Measurements from ENCODE around the gene FZD1.

FZD1 gene

DNA sequence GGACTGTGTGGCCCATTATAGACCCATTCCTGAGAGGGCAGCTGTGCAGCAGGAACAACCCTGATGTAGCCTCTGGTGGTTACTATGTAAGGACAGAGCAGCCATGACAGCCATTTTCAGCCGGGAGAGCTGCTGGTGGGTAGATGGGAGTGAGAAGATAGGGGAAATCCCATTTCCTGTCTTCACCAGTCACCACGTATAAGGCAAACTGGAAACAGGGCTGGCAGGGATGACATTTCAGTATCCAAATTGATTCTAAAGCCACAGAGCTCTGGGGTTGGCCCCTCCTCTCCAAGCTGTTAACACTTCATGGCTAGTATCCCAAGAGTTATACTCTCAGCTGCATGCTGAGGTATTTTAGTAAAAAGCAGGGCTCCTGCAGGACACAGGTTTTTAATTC lies 15.2 kb upstream of the FZD1 start:
- TF ChIP-seq, protein P1, sequence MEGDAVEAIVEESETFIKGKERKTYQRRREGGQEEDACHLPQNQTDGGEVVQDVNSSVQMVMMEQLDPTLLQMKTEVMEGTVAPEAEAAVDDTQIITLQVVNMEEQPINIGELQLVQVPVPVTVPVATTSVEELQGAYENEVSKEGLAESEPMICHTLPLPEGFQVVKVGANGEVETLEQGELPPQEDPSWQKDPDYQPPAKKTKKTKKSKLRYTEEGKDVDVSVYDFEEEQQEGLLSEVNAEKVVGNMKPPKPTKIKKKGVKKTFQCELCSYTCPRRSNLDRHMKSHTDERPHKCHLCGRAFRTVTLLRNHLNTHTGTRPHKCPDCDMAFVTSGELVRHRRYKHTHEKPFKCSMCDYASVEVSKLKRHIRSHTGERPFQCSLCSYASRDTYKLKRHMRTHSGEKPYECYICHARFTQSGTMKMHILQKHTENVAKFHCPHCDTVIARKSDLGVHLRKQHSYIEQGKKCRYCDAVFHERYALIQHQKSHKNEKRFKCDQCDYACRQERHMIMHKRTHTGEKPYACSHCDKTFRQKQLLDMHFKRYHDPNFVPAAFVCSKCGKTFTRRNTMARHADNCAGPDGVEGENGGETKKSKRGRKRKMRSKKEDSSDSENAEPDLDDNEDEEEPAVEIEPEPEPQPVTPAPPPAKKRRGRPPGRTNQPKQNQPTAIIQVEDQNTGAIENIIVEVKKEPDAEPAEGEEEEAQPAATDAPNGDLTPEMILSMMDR (IDR thresholded peaks at IDR 0.05): no peak

- TF ChIP-seq, protein P1 (IDR thresholded peaks at IDR 0.05): no peak
Observed at GRCh38 chr7:91249506-91250233, 14.6 kb upstream of the FZD1 start.

DNA sequence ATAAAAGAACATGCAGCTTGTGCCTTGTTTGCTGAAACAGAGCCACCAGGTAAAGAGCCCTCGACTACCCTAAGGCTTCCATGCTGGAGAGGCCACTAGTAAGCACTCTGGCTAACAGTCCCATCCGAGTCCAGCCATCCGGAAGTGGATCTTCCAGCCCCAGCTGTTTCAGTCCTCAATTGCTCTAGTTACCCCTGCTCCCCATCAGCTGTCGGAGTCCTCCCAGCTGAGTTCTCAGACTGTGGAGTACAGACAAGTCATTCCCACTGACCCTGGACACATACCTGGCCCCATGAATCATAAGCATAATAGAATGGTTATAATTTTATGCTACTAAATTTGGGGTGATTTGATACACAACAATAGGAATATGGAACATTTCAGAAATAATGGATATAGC lies 13.5 kb upstream of the FZD1 start:
- TF ChIP-seq, protein P1 (IDR thresholded peaks at IDR 0.05): no peak

DNA sequence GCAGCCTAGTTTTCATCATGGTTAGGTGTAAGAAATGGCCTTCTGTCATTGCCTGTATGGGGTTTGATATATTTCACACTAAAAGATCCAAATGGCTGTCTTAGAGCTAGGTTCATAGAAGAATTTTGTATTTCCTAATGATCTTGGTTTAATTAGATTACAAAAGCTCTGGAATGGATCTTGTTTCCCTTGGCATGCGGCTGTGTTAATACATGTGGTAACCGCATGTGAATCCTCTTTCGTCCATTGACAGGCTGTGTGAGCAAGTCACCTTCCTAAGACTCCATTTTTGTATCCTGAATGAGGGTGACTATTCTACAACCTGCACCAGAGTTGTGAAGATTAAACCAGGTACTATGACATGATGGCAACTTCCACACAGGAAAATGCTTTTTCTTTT lies 12.4 kb upstream of the FZD1 start:
- TF ChIP-seq, protein P1 (IDR thresholded peaks at IDR 0.05): no peak

GRCh38 chr7:91263384-91264045 lies 718 bp upstream of the FZD1 start:
- TF ChIP-seq, protein P1 (IDR thresholded peaks at IDR 0.05): no peak

- TF ChIP-seq, protein P1 (IDR thresholded peaks at IDR 0.05): no peak
Observed at GRCh38 chr7:91264924-91265681, 870 bp downstream of the FZD1 start.

- TF ChIP-seq, protein P1 (IDR thresholded peaks at IDR 0.05): no peak
Observed at GRCh38 chr7:91265693-91266066, 1.4 kb downstream of the FZD1 start.

Measured in LNCAP (cell line).